Stimulated activated CD4-positive, alpha-beta T cell treated with anti-CD3 and anti-CD28 coated beads, TNF-alpha, amount 100 ng/mL, for 24 hours (primary cell): ENCODE measurements around the gene MEMO1.
"Not testable (repeated sequence)": the region's sequence is repeated elsewhere in the genome, so short reads cannot be mapped to it uniquely, and the experiment has no call there.

Source experiments
- DNase-seq, 3 experiments: peaks; one replicate each; pipeline ENCODE4 v3.0.0-alpha.2; 2020; ENCODE audit warnings: low read depth in 3 of 3

The MEMO1 gene

DNA sequence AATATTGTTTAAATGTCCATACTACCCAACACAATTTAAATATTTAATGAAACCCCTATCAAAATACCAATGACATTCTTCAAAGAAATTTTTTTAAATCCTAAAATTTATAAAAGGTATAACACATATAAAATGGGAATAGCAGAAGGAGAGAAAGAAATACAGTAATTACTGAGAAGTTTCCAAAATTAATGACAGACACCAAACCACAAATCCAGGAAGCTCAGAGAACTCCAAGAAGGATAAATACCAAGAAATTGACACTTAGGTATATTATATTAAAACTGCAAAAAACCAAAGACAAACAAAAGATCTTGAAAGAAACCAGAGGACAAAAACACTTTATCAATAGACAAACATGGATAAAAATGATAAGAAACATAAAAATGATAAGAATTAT lies 101.1 kb downstream of the MEMO1 start:
- DNase-seq, result no peak

DNA sequence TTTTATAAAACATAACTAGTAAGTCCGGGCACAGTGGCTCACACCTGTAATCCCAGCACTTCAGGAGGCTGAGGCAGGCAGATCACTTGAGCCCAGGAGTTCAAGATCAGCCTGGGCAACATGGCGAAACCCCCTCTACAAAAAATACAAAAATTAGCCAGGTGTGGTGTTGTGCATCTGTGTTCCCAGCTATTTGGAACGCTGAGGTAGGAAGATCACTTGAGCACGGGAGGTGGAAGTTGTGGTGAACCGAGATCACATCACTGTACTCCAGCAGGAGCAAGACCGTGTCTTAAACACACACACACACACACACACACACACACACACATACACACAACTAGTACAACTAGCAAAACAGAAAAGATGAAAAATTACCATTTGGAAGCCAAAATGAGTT lies 103.3 kb downstream of the MEMO1 start:
- DNase-seq, result not testable (repeated sequence)

GRCh38 chr2:31903109-31903780 lies 107.6 kb downstream of the MEMO1 start:
- no peak for DNase-seq

GRCh38 chr2:31901900-31902299 lies 108.9 kb downstream of the MEMO1 start:
- DNase-seq, result no peak

- DNase-seq, result not testable (repeated sequence)
Measured at GRCh38 chr2:31900156-31900555, 110.7 kb downstream of the MEMO1 start.

DNA sequence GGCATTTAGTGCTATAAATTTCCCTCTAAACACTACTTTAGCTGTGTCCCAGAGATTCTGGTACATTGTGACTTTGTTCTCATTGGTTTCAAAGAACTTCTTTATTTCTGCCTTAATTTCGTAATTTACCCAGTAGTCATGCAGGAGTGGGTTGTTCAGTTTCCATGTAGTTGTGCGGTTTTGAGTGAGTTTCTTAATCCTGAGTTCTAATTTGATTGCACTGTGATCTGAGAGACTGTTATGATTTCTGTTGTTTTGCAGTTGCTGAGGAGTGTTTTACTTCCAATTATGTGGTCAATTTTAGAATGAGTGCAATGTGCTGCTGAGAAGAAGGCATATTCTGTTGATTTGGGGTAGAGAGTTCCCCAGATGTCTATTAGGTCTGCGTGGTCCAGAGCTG lies 112.5 kb downstream of the MEMO1 start:
- DNase-seq, result not testable (repeated sequence)

- DNase-seq, result not testable (repeated sequence)
Measured at GRCh38 chr2:31897340-31897739, 113.5 kb downstream of the MEMO1 start.

DNA sequence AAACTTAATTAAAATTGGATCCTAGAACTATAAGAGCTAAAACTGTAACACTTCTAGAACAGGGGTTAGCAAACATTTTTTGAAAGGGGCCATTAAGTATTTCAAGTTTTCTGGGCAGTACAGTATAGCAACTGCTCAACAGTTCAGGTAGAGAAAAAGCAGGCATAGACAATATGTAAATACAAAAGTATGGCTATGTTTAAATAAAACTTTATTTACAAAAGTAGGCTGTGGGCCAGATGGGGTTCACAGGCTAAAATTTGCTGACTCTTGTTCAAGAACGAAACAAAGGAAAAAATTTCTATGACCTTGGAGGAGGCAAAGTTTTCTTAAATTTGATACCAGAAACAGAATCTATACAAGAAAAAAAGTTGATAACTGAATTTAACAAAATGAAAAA lies 114.5 kb downstream of the MEMO1 start:
- no peak for DNase-seq

DNA sequence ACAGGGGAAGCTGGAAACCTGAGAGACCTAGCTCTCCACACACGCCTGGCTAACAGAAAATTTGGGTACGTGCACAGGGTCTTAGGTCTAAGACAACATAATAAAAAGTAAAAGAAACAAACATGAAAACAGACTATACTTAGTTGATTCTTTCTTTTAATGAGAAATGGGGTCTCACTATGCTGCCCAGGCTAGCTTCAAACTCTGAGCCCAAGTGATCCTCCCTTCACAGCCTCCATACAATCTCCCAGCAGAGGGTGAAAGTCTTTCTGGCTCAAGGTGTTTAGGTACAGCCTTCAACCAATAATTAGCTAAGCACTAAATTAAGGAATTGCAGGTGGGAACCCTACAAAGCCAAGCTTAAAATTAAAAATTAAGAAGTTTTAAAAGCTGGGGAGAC lies 116.2 kb downstream of the MEMO1 start:
- no peak for DNase-seq

- no peak for DNase-seq
Measured at GRCh38 chr2:31893094-31893493, 117.7 kb downstream of the MEMO1 start.

DNA sequence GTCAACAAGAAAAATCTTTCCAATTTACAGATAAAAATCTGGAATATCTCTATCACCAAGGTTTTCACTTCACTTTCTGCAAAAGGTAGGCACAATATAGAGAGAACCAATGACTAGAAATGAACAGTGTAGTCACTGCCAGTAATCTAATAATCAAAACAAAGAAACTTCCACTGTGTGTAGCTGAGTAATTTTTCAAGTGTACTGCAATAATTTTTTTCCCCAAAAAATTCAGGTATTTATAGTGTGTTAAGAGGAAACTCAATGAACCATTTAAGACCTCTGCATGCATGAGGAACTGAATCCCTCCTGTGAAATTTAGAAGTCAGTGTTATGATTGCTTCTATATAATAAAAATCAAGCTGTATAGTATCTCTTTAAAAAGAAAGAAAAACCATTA lies 121.8 kb downstream of the MEMO1 start:
- no peak for DNase-seq

- no peak for DNase-seq
Measured at GRCh38 chr2:31888550-31888949, 122.3 kb downstream of the MEMO1 start.

DNA sequence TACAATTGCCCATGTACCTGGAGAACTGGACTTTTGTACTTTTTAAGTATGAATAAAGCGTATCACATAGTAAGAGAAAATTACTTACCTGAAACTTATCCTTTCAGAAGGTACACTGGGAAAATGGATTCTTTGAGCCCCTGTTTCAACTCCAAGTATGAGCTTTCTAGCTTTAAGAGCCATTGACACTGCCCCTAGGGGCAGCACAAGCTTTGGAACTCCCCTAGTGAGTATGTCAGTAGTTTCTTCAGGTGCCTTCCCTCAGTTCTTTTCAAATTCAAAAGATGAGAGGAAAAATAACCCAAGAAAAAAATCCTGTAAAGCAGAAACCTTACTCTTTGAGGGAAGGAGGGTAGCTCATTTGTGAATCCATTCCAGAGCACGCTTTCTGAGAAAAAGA lies 124.1 kb downstream of the MEMO1 start:
- DNase-seq, result no peak

DNA sequence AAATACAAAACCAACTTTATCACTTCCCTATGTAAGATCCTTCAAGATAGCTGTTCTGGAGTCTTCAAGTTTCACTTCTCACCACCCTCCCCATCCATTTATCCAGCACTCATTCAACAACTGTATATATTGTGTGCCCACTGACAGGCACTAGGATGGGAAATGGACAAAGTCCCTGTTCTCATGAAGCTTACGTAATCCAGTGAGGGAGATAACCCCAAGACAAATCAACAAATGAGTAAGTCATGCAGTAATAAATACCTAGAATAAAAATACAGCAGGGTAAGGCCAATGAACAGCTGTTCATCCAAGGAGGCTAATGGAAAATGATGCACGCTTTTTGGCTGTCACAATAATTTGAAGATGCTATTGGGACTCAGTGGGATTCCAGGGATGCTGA lies 133.8 kb downstream of the MEMO1 start:
- no peak for DNase-seq

DNA sequence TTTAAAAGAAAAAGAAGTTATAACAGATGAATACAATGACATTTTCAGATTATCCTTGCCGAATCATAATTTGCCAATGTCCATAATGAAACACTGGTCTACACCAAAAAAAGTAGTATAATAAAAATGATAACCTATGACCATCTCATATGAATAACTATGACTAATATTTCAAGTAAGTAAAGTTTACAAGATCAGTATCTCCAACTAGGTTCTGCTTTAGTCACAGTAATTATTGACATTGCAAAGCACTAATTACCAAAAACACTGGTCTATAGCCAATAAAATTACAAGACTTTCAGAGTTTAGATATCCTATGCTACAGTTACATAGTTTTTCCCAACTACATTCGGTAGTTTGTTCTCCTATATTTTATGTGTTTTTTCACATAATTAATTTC lies 136.7 kb downstream of the MEMO1 start:
- DNase-seq, result no peak

DNA sequence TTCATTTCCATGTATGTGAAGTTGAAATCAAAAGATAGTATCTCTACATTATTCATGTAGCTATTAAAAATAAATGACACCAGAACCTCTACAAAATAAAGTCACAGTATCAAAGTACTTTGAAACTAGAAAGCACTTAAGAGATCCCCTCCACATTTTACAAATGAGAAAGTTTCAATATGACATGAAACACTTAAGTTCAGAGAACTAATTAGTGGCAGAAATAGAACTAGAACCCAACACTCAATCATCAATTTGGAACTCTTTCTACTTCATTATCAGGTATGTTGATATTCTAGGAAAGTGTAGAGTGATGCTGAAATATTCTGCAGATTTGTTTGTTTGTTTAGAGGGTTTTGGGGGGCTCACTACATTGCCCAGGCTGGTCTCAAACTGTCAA lies 145.6 kb downstream of the MEMO1 start:
- DNase-seq, result no peak

DNA sequence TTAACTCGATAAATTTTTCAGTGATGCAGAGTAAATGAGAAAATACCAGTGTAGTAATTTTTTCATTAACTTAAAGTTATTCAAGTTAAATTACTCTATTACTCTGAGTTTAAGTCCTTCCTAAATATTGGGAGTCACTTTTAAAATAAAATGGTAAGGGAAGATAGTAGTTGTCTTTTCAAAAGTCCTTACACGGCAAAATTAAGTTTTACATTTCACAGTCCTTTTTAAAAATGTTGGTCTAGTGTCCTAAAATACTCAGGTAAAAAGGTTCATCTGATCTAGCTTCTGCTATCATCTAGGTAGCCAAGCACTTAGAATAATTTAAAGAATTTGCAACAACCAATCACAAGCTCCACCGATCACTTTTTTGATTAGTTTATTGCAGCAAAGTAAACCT lies 146.9 kb downstream of the MEMO1 start:
- no peak for DNase-seq

DNA sequence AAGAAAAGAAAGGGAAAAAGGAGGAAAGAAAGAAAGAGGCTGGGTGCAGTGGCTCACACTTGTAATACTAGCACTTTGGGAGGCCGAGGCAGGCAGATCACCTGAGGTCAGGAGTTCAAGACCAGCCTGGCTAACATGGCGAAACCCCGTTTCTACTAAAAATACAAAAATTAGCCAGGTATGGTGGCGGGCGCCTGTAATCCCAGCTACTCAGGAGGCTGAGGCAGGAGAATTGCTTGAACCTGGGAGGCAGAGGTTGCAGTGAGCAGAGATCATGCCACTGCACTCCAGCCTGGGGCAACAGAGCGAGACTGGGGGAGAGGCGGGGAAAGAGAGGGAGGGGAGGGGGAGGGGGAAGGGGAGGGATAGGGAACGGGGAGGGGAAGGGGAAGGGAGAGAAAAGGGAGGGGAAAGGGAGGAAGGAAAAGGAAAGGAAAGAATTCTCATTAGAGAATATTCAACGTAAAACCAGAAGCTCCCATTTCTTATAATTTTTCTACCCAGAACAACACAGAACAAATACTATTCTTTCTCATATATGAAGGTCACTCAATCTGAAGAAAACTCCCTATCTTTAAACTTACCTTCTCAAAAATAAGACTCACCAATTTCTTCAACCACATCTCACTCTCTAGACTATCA lies 147.7 kb downstream of the MEMO1 start:
- DNase-seq, result not testable (repeated sequence)

GRCh38 chr2:31859959-31860358 lies 150.8 kb downstream of the MEMO1 start:
- no peak for DNase-seq

DNA sequence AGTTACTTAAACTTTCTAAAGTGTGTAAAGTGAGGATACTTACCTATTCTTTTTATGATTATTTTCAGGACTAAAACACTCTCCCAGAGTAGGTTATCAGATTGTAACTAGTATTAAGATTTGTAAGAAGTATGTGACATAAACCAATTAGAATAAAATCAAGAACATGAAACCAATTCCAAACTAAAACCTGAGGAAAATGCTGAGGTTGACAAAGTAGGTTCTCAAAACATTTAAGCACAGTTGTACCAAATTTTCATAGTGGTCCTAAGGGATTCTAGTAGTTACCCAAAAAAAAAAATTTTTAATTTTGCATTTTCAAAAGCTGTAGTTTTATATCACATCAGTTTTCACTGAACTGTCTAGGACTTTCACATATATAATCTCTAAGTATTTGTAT lies 157.3 kb downstream of the MEMO1 start:
- no peak for DNase-seq

- DNase-seq, result not testable (repeated sequence)
Measured at GRCh38 chr2:31842150-31842549, 168.7 kb downstream of the MEMO1 start.

- DNase-seq, result no peak
Measured at GRCh38 chr2:31835450-31835849, 175.4 kb downstream of the MEMO1 start.

GRCh38 chr2:31832363-31832762 lies 178.4 kb downstream of the MEMO1 start:
- DNase-seq, result no peak

DNA sequence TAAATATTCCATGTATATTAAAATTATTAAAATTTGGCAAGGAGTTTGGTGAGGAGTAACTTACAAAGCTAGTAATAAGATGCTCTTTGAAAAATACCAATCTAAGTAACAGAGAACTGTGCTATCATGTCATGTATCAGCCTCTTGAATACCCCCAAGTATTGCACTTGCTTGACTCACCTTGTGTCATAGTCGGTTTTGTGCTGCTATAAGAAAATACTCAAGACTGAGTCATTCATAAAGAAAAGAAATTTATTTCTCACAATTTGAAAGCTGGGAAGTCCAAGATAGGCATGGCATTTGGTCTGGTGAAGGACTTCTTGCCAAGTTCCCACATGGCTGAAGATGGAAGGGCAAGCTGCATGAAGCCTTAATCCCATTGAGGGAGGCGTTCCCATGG lies 179.2 kb downstream of the MEMO1 start:
- DNase-seq, result no peak
